HCT116 (cell line): ENCODE results near the gene ZNF197.

ENCODE experiments used
- ATF3 ChIP-seq: IDR thresholded peaks from 2 replicates; pipeline ENCODE4 v1.6.1; 2012
- CEBPB ChIP-seq: IDR thresholded peaks from 2 replicates; pipeline ENCODE4 v1.6.1; 2012; ENCODE audit warnings: low read depth
- CTCF ChIP-seq, 3 experiments: fragments of 200-600 bp in 1 of 3; sonication (generic) in 1 of 3; IDR thresholded peaks in 2 of 3; conservative IDR thresholded peaks in 1 of 3; 2 replicates each; pipeline ENCODE4 v1.5.1; 2012 to 2017; ENCODE audit warnings: low read depth in 2 of 3, low read length in 2 of 3, antibody characterized with exemption in 1 of 3, borderline replicate concordance in 1 of 3, control low read depth in 1 of 3, mild to moderate bottlenecking in 1 of 3, mixed read lengths in 1 of 3, mixed run types in 1 of 3, moderate library complexity in 1 of 3; ENCODE audit not compliant: insufficient read depth in 1 of 3
- EGR1 ChIP-seq: IDR thresholded peaks from 2 replicates; pipeline ENCODE4 v1.6.1; 2012; ENCODE audit warnings: low read depth
- EZH2 ChIP-seq: fragments of 200-600 bp; sonication (generic); IDR thresholded peaks from 2 replicates; pipeline ENCODE4 v1.6.1; 2017; ENCODE audit warnings: antibody characterized with exemption, mixed run types
- MAX ChIP-seq: IDR thresholded peaks from 2 replicates; pipeline ENCODE4 v1.6.1; 2012
- POLR2A ChIP-seq: IDR thresholded peaks from 2 replicates; pipeline ENCODE4 v1.7.0; 2011; ENCODE audit warnings: borderline replicate concordance; ENCODE audit not compliant: insufficient read depth, insufficient read length; ENCODE audit errors: extremely low read depth
- POLR2AphosphoS5 ChIP-seq: IDR thresholded peaks from 2 replicates; pipeline ENCODE4 v1.6.1; 2011; ENCODE audit warnings: mild to moderate bottlenecking, low read depth, low read length, moderate library complexity
- RAD21 ChIP-seq: IDR thresholded peaks from 2 replicates; pipeline ENCODE4 v1.6.1; 2012; ENCODE audit warnings: low read depth, mild to moderate bottlenecking
- TCF7L2 ChIP-seq: IDR thresholded peaks from 2 replicates; pipeline ENCODE4 v1.7.0; 2011; ENCODE audit warnings: borderline replicate concordance, inconsistent platforms; ENCODE audit not compliant: insufficient read depth, insufficient read length; ENCODE audit errors: extremely low read depth
- ZFX ChIP-seq: fragments of 450-650 bp; IDR thresholded peaks from 2 replicates; pipeline ENCODE4 v1.6.1; 2017

GRCh38 chr3:44648564-44649229, 23.9 kb downstream of the ZNF197 start, which contains the start of gene ZNF35:
- TF ChIP-seq CTCF (IDR thresholded peaks at IDR 0.05 in 2 of 3, conservative IDR thresholded peaks at IDR 0.05 in 1 of 3; ENCODE audit: borderline replicate concordance in 1 of 3, insufficient read depth in 1 of 3, low read depth in 2 of 3, low read length in 2 of 3) = no peak
- TF ChIP-seq POLR2A = peak; percentile 49
- TF ChIP-seq ZFX = peak; percentile 62; the same call in 1 of the 2 replicates
- no peak for TF ChIP-seq CEBPB
- TF ChIP-seq EGR1 = 0 out of 2 replicates have a peak, but pooled peaks have one; percentile 11
- TF ChIP-seq ATF3 = no peak
- TF ChIP-seq EZH2 = no peak
- peak; percentile 86 for TF ChIP-seq POLR2AphosphoS5
- no peak for TF ChIP-seq RAD21
- TF ChIP-seq TCF7L2 = no peak
- TF ChIP-seq MAX = peak; percentile 74
